Measurements from ENCODE around the gene ADAMTS2. TPM values are rescaled to one million over a fixed set of nuclear protein-coding genes. Genes with fewer than 3 reads are reported as not detected.

Gene ADAMTS2
- total RNA-seq, 4 donors from 2014 or later, result 6.0 to 20.9 (median 13.5) TPM

DNA sequence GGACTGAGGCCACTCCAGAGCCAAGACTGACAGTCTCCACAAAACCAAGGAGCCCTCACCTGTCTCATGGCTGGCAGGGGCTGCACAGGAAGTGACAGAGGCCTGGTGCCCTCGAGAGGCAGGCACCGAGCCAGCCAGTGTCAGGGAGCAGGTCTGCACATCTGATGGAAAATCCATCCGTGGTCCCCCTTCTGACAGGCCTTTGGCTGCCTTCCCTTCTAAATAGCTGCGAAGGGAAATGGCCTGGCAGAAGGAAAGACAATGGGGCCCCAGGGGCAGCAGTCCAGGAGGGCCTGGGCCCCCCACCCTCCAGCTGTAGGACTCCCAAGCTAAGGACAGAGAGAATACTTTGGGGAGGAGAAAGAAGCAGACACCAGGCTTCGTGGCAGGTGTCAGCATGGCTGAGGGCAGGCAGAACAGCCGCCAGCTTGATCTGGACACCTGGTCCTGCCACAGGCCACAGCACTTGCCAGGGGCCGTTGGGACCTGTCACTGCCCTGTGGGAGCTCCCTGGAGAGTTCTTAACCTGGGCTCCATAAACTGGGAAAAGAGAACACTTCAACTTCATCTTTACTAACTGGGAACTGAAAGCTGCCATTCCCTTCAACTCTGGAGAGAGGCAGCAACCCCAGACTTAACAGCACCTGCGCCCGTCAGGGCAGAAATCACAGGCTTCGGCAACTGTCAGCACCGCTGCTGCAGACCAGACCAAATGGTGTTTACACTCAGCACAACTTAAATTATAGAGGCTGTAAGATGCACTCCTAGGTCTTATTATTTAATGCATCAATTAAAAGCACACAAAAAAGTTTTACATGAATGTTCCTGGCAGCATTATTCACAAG is 22.0 kb downstream of the ADAMTS2 start:
- no peak overlapping the region for H3K27ac ChIP-seq
- no peaks in the 10 kb centered on the region for H3K36me3 ChIP-seq
- no peaks in the 10 kb centered on the region for H3K9me3 ChIP-seq
- no peaks in the 10 kb centered on the region for H3K4me1 ChIP-seq
- intact Hi-C loops (cut with DNase I; ENCODE audit: low total_unique reads), result no loop called here
- TF ChIP-seq EP300 (IDR thresholded peaks at IDR 0.05; ENCODE audit: low read depth) (no peak), POLR2A (IDR thresholded peaks at IDR 0.05) (no peak)
- TF ChIP-seq, protein P1, sequence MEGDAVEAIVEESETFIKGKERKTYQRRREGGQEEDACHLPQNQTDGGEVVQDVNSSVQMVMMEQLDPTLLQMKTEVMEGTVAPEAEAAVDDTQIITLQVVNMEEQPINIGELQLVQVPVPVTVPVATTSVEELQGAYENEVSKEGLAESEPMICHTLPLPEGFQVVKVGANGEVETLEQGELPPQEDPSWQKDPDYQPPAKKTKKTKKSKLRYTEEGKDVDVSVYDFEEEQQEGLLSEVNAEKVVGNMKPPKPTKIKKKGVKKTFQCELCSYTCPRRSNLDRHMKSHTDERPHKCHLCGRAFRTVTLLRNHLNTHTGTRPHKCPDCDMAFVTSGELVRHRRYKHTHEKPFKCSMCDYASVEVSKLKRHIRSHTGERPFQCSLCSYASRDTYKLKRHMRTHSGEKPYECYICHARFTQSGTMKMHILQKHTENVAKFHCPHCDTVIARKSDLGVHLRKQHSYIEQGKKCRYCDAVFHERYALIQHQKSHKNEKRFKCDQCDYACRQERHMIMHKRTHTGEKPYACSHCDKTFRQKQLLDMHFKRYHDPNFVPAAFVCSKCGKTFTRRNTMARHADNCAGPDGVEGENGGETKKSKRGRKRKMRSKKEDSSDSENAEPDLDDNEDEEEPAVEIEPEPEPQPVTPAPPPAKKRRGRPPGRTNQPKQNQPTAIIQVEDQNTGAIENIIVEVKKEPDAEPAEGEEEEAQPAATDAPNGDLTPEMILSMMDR (IDR thresholded peaks at IDR 0.05), result no peak
- 51 to 65% methylated on average over 5 to 11 of the region's 11 CpGs for WGBS, 2 donors (ENCODE audit: low coverage in 1 of 2)
- no peak overlapping the region for H3K4me3 ChIP-seq
- in situ Hi-C loops (cut with MboI; ENCODE audit: low pct_ligation_motif_present in 1 of 4, low pct_unique_long_range_greater_than_20kb in 1 of 4, low sequenced_read_pairs in 3 of 4), result no loop called here
- no peaks in the 10 kb centered on the region for H3K27me3 ChIP-seq
- no peak for DNase-seq

DNA sequence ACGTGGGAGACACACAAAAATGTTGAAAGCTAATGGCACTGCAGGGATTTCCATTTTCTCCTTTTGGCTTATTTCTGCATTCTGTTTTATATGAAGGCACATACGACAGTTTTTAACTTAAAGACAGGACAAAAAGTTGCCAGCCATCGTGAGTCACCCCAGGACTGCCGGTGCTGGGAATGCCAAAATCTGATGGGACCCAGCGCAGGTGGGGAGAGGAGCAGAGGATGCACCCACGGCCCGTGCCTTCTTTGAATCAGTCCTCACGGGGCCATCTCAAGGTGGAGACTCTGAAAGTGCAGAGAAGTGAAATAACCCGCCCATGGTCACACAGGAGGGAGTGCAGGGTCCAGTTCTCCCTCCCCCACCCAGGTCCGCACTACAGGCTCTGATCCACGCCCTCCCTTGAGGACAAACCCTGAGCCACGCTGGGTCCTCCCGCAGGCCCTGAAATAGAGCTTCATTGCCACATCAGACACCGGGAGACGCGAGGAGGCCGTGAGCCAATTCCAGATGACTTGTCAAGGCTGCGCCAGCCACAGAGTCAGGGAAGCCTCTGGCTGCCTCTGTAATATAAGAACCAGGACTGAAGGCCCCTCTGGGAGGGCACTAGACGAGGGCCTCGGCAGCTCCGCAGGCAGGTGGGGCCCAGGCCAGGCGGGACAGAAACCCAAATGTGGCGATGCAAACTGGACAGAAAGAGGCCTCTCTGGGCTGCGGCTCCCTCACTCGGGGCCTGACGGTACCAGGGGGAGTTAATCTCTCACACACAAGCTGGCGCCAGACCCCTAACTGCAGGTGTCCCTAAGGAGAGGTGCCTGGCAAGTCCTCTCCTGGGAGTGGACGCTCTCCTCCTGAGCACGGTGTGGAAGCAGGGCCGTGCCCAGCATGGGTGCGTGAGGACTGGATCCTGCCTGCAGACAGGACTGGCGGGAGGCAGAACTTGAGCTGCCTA is 22.9 kb downstream of the ADAMTS2 start:
- H3K27ac ChIP-seq, result no peak overlapping the region
- no peaks in the 10 kb centered on the region for H3K36me3 ChIP-seq
- intact Hi-C loops (cut with DNase I; ENCODE audit: low total_unique reads), result no loop called here
- TF ChIP-seq POLR2AphosphoS5 (IDR thresholded peaks at IDR 0.05) (no peak), POLR2A (IDR thresholded peaks at IDR 0.05) (no peak), EP300 (IDR thresholded peaks at IDR 0.05; ENCODE audit: low read depth) (no peak)
- TF ChIP-seq, protein P1 (IDR thresholded peaks at IDR 0.05), result no peak
- in situ Hi-C loops (cut with MboI; ENCODE audit: low pct_ligation_motif_present in 1 of 4, low pct_unique_long_range_greater_than_20kb in 1 of 4, low sequenced_read_pairs in 3 of 4), result no loop called here
- no peaks in the 10 kb centered on the region for H3K27me3 ChIP-seq
- 69 to 80% methylated on average over 2 to 32 of the region's 32 CpGs for WGBS, 2 donors (ENCODE audit: low coverage in 1 of 2)
- DNase-seq, result no peak
- no peak overlapping the region for H3K4me3 ChIP-seq
- no peaks in the 10 kb centered on the region for H3K4me1 ChIP-seq
- no peaks in the 10 kb centered on the region for H3K9me3 ChIP-seq

DNA sequence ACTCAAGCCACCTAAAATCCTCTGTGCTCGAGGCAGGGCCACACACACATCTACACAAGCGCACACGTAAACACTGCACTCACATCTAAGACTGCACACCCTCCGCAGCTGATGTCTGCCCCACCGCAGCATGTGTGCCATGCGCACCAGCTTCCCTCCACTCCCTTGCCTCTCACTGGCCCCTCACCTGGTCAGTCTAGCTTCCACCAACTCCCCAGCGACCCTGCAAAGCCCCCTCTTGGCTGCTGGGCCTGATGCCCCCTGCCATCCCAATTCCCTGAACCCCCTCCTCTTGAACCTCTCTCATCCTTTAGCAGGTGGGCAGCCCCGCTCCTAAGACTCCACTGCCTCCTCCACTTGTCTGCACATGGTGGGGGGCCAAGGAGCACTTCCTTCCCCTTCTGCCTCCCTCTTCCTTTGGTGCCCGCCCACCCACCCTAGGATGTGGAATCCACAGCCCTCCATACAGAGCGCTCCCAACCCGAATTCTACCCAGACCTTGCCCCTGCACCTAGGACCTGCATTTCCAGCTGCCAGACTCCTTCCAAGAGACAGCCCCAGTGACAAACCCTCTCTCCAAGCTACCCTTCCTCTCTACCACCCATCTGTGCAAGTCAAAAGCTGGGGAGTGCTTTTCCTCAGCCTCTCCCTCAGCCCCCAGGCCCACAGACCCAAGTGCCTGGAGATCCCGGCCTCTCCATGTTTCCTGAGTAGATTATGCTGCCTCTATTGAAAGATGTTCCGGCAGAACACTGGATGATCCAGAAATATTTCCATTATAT is 23.9 kb downstream of the ADAMTS2 start:
- H3K4me1 ChIP-seq, result no peaks in the 10 kb centered on the region
- no peak for DNase-seq
- in situ Hi-C loops (cut with MboI; ENCODE audit: low pct_ligation_motif_present in 1 of 4, low pct_unique_long_range_greater_than_20kb in 1 of 4, low sequenced_read_pairs in 3 of 4), result no loop called here
- no peaks in the 10 kb centered on the region for H3K36me3 ChIP-seq
- H3K27me3 ChIP-seq, result no peaks in the 10 kb centered on the region
- intact Hi-C loops (cut with DNase I; ENCODE audit: low total_unique reads), result no loop called here
- no peak overlapping the region for H3K27ac ChIP-seq
- no peak overlapping the region for H3K4me3 ChIP-seq
- H3K9me3 ChIP-seq, result no peaks in the 10 kb centered on the region
- 67 to 84% methylated on average over 1 to 13 of the region's 13 CpGs for WGBS, 2 donors (ENCODE audit: low coverage in 1 of 2)
- TF ChIP-seq POLR2A (IDR thresholded peaks at IDR 0.05) (no peak), EP300 (IDR thresholded peaks at IDR 0.05; ENCODE audit: low read depth) (no peak), POLR2AphosphoS5 (IDR thresholded peaks at IDR 0.05) (no peak)
- TF ChIP-seq, protein P1 (IDR thresholded peaks at IDR 0.05), result no peak

All from transverse colon (tissue), 4 donors.